ENCODE data around the gene NT5E.
"Not testable (repeated sequence)": the region's sequence is repeated elsewhere in the genome, so short reads cannot be mapped to it uniquely, and the experiment has no call there.

The NT5E gene

GRCh38 chr6:85494547-85495536 is 45.0 kb downstream of the NT5E start:
- no peak for DNase-seq

- no peak for DNase-seq
Observed at GRCh38 chr6:85496009-85496579, 46.2 kb downstream of the NT5E start.

- DNase-seq: no peak
Observed at GRCh38 chr6:85496856-85497255, 47.0 kb downstream of the NT5E start.

GRCh38 chr6:85498596-85499258 is 48.8 kb downstream of the NT5E start:
- no peak for DNase-seq

GRCh38 chr6:85506441-85507093 is 56.7 kb downstream of the NT5E start:
- DNase-seq: no peak

- DNase-seq: no peak
Observed at GRCh38 chr6:85516168-85516567, 66.3 kb downstream of the NT5E start.

- DNase-seq: not testable (repeated sequence)
Observed at GRCh38 chr6:85524281-85524680, 74.4 kb downstream of the NT5E start.

GRCh38 chr6:85537055-85537494 is 87.2 kb downstream of the NT5E start:
- DNase-seq: no peak

- DNase-seq: no peak
Observed at GRCh38 chr6:85544776-85545175, 94.9 kb downstream of the NT5E start.

Data from activated CD4-positive, alpha-beta T cell treated with anti-CD3 and anti-CD28 coated beads for 1 hour (primary cell).